Left lung (tissue), 10 donors: ENCODE data around the gene MORC3. TPM values are rescaled to one million over a fixed set of nuclear protein-coding genes. Genes with fewer than 3 reads are reported as not detected.

Experiments
- ATAC-seq: fragments of 200-7000 bp; cut with Tn5 transposase; one replicate; pipeline ENCODE4 v1.9.1; 2020; ENCODE audit warnings: moderate library complexity
- DNase-seq, 4 donors: peaks; one replicate each; pipeline ENCODE4 v3.0.0-alpha.2; 2013 to 2020
- H3K27ac ChIP-seq, 2 donors: fragments of 200-600 bp; sonication (generic) in 1 of 2; one replicate each; pipeline versions ENCODE4 v1.5.0 to v1.8.0; 2020 to 2021
- H3K27me3 ChIP-seq, 2 donors: fragments of 200-600 bp; sonication (generic) in 1 of 2; one replicate each; pipeline versions ENCODE4 v1.5.0 to v1.8.0; 2020 to 2021
- H3K36me3 ChIP-seq, 2 donors: fragments of 200-600 bp; sonication (generic) in 1 of 2; one replicate each; pipeline versions ENCODE4 v1.5.0 to v1.8.0; 2020 to 2021
- H3K4me1 ChIP-seq, 2 donors: fragments of 200-600 bp; one replicate each; pipeline ENCODE4 v1.8.0; 2021
- H3K4me3 ChIP-seq, 2 donors: fragments of 200-600 bp; sonication (generic) in 1 of 2; one replicate each; pipeline versions ENCODE4 v1.5.0 to v1.8.0; 2020 to 2021; ENCODE audit warnings: mild to moderate bottlenecking in 1 of 2
- H3K9me3 ChIP-seq, 2 donors: fragments of 200-600 bp; sonication (generic) in 1 of 2; one replicate each; pipeline versions ENCODE4 v1.5.0 to v1.8.0; 2020 to 2021
- intact Hi-C, 2 donors: fragments of 100-400 bp; cut with DNase I; formaldehyde crosslinking; loops; one replicate each; pipeline versions ENCODE4 v1.11.2 to v1.14.2; 2022
- polyA plus RNA-seq, 6 donors: library from polyadenylated mRNA; unstranded; fragments of 120-200 nt; gene quantifications; one replicate each; pipeline ENCODE4 v1.2.1, GENCODE V29; 2013; ENCODE audit not compliant: insufficient read length in 6 of 6
- total RNA-seq, 2 donors: library from RNA; stranded (reverse); fragmentation: NEBNext Ultra II Directional; extraction: Animal tissue kit (Norgen Biotek cat#: 25700); gene quantifications; one replicate each; pipeline ENCODE4 v1.2.1, GENCODE V29; 2021
- TF ChIP-seq, protein P1 (sequence below), 2 donors: fragments of 200-600 bp; sonication (generic) in 1 of 2; IDR thresholded peaks; one replicate each; pipeline versions ENCODE4 v1.5.0 to v1.8.0; 2021; ENCODE audit warnings: antibody characterized with exemption in 2 of 2
- donor health status: DM: no; HTN: yes; CAD: no.
- donor health status: DM: no; HTN: no; CAD: no.

The MORC3 gene
- total and polyA plus RNA-seq, 8 donors, result 25.6 to 61.4 (median 48.1) TPM

DNA sequence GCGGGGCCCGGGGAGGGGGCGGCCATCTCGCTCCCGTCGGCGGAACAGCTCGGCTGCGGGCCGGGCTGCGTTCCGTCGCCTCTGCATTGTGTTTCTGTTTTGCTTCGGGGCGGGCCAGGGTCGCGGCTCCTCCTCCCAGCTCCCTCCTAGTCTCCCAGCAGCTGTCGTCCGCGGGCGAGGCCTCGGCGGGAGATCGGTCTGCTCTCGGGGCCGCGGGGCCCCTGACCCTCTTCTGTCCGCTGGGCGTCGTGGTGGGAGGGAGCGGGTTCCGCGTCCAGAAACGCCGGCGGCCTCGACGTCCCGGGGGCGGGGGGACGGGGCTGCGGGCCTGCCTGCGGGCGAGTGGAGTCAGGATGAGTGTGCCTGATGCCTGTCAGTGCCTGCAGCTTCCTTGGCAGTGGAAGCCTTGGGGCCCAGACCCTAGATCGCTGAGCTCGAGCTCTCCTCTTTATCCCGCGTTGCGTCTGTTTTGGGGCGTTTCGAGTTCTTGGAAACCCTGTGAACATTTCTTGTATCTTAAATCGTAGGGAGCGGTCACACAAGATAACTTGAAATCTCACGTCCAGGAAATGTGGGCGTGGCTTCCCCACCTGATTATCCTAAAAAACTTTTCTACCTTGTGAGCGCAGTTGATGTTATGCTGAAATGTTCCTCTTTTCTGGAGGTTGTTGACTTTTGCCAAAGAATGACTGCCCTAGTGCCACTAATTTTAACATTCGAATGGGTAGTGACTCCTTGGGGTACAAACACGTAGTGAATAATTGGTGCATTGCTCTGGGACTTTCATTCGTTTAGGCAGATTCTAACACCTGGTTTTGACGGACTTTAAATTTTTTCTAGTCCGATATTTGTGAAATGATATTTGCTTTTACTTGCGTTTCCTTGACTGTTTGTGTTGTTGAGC, 676 bp downstream of the MORC3 start:
- H3K36me3 ChIP-seq, result peaks cover 0 to 13% of the 10 kb centered on the region in 2 donors
- ATAC-seq (peak; percentile 53), DNase-seq (peak; percentile 70 to 92 (median 74))
- no peaks in the 10 kb centered on the region for H3K27me3 ChIP-seq
- peaks cover 0 to 3% of the 10 kb centered on the region in 2 donors for H3K9me3 ChIP-seq
- intact Hi-C loops, result no loop called here
- H3K4me3 ChIP-seq, result peak overlapping the region; percentile 71 to 80
- H3K4me1 ChIP-seq, result peaks cover 17 to 53% of the 10 kb centered on the region in 2 donors
- peak overlapping the region; percentile 98 to 99 for H3K27ac ChIP-seq
- TF ChIP-seq, protein P1, sequence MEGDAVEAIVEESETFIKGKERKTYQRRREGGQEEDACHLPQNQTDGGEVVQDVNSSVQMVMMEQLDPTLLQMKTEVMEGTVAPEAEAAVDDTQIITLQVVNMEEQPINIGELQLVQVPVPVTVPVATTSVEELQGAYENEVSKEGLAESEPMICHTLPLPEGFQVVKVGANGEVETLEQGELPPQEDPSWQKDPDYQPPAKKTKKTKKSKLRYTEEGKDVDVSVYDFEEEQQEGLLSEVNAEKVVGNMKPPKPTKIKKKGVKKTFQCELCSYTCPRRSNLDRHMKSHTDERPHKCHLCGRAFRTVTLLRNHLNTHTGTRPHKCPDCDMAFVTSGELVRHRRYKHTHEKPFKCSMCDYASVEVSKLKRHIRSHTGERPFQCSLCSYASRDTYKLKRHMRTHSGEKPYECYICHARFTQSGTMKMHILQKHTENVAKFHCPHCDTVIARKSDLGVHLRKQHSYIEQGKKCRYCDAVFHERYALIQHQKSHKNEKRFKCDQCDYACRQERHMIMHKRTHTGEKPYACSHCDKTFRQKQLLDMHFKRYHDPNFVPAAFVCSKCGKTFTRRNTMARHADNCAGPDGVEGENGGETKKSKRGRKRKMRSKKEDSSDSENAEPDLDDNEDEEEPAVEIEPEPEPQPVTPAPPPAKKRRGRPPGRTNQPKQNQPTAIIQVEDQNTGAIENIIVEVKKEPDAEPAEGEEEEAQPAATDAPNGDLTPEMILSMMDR (IDR thresholded peaks at IDR 0.05), result no peak

DNA sequence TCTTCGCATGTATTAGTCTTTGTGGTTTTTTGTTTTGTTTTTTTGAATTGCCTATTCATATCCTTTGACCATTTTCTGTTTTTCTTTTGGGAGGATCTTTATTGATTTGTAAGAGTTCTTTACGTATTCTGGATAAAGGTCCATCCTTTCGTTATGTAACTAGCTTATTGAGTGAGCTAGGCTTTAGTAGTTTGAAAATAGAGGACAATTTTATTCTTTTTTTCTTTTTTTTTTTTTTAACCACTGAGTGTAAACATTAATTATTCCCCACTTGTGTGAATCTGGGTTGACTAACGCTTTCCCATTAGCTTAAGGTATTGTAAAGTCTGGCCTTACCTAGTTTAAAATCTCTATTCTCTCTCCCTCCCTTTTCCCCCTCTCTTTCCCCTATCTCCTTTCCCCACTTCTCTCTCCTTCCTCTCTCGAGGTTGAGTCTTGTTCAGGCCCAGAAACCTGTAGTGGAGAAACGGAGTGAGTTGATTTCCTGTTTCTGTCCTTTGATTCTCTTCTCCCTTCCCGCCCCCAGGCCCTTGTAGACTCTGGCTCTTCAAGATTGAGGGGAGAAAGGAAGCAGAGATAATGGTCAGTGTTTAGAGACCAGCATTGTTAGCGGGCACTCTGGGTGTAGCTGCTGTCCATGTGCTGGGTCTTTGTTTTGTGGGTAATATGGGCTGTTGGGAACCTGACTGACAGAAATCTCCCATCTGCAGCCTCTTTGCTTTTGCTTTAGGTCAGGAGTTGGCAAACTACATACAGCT, 1.5 kb downstream of the MORC3 start:
- no peaks in the 10 kb centered on the region for H3K27me3 ChIP-seq
- peak overlapping the region; percentile 98 to 99 for H3K27ac ChIP-seq
- DNase-seq (peak in 2 of 4 donors; percentile 31 to 45), ATAC-seq (no peak)
- H3K4me3 ChIP-seq, result peak overlapping the region; percentile 71 to 80
- H3K36me3 ChIP-seq, result peaks cover 0 to 22% of the 10 kb centered on the region in 2 donors
- intact Hi-C loops, result no loop called here
- TF ChIP-seq, protein P1 (IDR thresholded peaks at IDR 0.05), result no peak
- H3K9me3 ChIP-seq, result no peaks in the 10 kb centered on the region
- peaks cover 17 to 61% of the 10 kb centered on the region in 2 donors for H3K4me1 ChIP-seq

DNA sequence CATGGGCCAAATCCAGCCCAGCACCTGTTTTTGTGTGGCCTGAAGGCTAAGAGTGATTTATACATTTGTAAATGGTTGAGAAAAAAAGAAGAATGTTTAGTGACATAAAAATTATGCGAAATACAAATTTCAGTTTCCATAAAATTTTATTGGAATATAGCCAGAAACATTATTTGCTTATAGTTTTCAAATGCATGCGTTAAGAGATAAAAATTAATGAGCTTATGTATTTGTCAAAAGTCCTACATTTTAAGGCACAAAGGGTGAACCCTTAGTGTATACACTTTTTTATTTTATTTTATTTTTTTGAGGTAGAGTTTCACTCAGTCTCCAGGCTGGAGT, 2.1 kb downstream of the MORC3 start:
- TF ChIP-seq, protein P1 (IDR thresholded peaks at IDR 0.05), result no peak
- no peak for ATAC-seq
- Histone ChIP-seq H3K36me3 (peaks cover 0 to 24% of the 10 kb centered on the region in 2 donors), H3K27me3 (no peaks in the 10 kb centered on the region), H3K4me1 (peaks cover 17 to 66% of the 10 kb centered on the region in 2 donors), H3K27ac (peak overlapping the region; percentile 98 to 99), H3K9me3 (no peaks in the 10 kb centered on the region), H3K4me3 (peak overlapping the region in 1 of 2 donors; percentile 80)
- no peak for DNase-seq
- intact Hi-C loops, result no loop called here

GRCh38 chr21:36323032-36323431, 3.0 kb downstream of the MORC3 start:
- Histone ChIP-seq H3K27me3 (no peaks in the 10 kb centered on the region), H3K9me3 (no peaks in the 10 kb centered on the region), H3K27ac (peak overlapping the region; percentile 37 to 98), H3K4me3 (no peak overlapping the region), H3K4me1 (peaks cover 17 to 75% of the 10 kb centered on the region in 2 donors), H3K36me3 (peaks cover 0 to 24% of the 10 kb centered on the region in 2 donors)
- intact Hi-C loops, result no loop called here
- TF ChIP-seq, protein P1 (IDR thresholded peaks at IDR 0.05), result no peak
- ATAC-seq (no peak), DNase-seq (no peak)
